AG04449 (cell line): ENCODE results near the gene CPT1C.

Experiments used
- CTCF ChIA-PET: fragments of 350-600 bp; formaldehyde crosslinking; extraction: SDS; loops from one replicate; lab custom pipeline; 2021; ENCODE audit warnings: antibody characterized with exemption; lab: Yijun Ruan, JAX
- POLR2A ChIA-PET: fragments of 400-600, 350-600 bp; formaldehyde crosslinking; extraction: SDS; loops from one replicate; lab custom pipeline; 2020; ENCODE audit warnings: antibody characterized with exemption, inconsistent platforms; lab: Yijun Ruan, JAX
- DNase-seq: peaks from one replicate; pipeline ENCODE4 v3.0.0-alpha.2; 2010; ENCODE audit warnings: low read depth, low spot score
- H3K4me3 ChIP-seq: 2 replicates; pipeline ENCODE4 v1.5.1; 2011; ENCODE audit warnings: low read depth, mild to moderate bottlenecking, control low read depth, low read length
- TF ChIP-seq, protein P1 (sequence below): IDR thresholded peaks from one replicate; pipeline ENCODE4 v1.5.1; 2011; ENCODE audit warnings: mild to moderate bottlenecking, moderate library complexity, low read length, control low read depth, inconsistent platforms; ENCODE audit not compliant: insufficient read depth; ENCODE audit errors: missing control alignments

Gene CPT1C

DNA sequence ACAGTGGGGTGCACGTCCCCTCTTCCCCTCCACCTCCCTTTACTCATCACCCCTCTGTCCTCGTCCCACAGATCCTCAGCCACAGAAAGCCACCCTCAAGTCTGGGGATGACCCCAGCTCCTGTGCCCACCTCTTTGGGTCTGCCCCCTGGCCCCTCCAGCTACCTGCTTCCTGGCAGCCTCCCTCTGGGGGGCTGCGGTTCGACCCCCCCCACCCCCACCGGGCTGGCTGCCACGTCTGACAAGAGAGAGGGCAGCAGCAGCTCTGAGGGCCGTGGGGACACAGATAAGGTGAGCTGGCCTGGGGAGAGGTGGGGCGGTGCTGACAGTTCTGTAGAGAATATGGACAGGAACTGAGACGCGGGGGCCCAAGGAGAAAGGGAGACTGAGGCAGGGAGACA lies 36.3 kb upstream of the CPT1C start:
- ChIA-PET POLR2A (interaction anchor here (1.1 to 2.5 kb wide), 3 partner anchors 9 to 13 kb away, joined by 3 to 15 read pairs (median 3); partner anchors contain the start of gene SCAF1), CTCF (interaction anchor here (2.8 kb wide), 1 partner anchor 10 kb away, joined by 8 read pairs; no protein-coding TSS in a partner anchor)
- no peak for DNase-seq
- TF ChIP-seq, protein P1, sequence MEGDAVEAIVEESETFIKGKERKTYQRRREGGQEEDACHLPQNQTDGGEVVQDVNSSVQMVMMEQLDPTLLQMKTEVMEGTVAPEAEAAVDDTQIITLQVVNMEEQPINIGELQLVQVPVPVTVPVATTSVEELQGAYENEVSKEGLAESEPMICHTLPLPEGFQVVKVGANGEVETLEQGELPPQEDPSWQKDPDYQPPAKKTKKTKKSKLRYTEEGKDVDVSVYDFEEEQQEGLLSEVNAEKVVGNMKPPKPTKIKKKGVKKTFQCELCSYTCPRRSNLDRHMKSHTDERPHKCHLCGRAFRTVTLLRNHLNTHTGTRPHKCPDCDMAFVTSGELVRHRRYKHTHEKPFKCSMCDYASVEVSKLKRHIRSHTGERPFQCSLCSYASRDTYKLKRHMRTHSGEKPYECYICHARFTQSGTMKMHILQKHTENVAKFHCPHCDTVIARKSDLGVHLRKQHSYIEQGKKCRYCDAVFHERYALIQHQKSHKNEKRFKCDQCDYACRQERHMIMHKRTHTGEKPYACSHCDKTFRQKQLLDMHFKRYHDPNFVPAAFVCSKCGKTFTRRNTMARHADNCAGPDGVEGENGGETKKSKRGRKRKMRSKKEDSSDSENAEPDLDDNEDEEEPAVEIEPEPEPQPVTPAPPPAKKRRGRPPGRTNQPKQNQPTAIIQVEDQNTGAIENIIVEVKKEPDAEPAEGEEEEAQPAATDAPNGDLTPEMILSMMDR, result no peak
- H3K4me3 ChIP-seq, result no peak overlapping the region

DNA sequence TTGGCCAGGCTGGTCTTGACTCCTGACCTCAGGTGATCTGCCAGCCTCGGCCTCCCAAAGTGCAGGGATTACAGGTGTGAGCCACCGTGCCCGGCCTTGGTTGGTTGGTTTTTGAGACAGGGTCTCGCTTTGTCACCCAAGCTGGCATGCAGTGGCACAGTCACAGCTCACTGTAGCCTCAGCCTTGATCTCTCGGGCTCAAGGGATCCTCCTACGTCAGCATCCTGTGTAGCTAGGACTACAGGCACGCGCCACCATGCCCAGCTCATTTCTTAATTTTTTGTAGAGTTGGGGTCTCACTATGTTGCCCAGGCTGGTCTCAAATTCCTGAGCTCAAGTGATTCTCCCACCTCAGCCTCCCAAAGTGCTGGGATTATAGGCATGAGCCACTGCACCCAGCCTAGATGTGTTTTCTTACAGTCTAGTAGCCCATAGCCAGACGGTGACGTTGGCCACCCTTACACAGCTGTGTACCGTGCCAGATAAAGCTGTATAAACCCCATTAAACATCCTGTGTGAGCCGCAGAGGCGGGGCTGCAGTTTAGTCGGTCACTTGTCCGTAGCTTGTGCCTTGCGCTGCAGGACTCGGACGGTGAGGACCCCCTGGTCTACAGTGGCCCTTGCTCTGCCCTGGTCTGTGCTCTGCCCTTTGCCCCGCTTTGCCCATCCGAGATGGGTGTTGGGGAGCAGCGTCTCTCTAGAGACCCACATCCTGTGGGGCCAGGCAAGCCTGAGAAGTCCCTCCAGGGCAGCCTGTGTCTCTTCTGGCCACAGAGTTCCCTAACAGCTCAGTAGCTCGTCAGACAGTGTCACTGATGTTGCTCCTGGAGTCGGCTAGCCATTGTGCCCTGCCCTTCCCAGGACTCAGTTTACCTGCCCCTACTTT lies 35.1 kb upstream of the CPT1C start:
- ChIA-PET CTCF (interaction anchor here (0.6 to 3.7 kb wide), 4 partner anchors 9 to 38 kb away, joined by 3 to 24 read pairs (median 6); no protein-coding TSS in a partner anchor), POLR2A (interaction anchor here (0.6 to 2.5 kb wide), 6 partner anchors 8 to 15 kb away, joined by 3 to 15 read pairs (median 4); partner anchors contain the start of genes RRAS and SCAF1)
- DNase-seq, result no peak
- no peak overlapping the region for H3K4me3 ChIP-seq
- TF ChIP-seq, protein P1, result no peak

DNA sequence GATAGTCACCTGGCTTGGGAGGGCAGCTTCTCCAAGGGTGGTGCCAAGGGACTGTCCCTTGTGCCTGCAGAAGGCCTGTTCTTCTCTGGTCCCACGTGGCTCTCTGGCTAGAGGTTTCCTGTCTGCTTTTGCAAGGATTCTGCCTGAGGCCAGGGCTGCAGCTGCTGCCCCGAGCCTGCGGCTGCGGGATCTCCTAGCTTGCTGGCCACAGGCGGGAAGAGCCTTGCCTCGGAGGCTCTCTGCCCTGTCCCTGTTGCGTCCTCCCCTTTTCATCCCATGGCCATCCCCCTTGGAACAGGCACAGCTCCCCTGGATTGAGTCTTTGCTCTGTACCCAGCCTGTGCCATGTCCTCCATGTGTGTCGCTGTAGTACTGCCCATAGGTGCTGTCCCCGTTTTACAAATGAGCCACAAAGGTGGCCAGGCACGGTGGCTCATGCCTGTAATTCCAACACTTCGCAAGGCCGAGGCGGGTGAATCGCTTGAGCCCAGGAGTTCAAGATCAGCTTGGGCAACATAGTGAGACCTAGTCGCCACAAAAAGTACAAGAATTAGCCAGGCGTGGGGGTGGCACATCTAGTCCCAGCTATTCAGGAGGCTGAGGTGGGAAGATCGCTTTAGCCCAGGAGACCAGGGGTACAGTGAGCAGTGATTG lies 34.3 kb upstream of the CPT1C start:
- ChIA-PET CTCF (interaction anchor here (0.6 to 3.7 kb wide), 3 partner anchors 8 to 39 kb away, joined by 3 to 24 read pairs (median 8); no protein-coding TSS in a partner anchor), POLR2A (interaction anchor here (0.7 to 2.5 kb wide), 4 partner anchors 8 to 205 kb away, joined by 3 to 15 read pairs (median 4); partner anchors contain the start of genes PIH1D1, RRAS and SCAF1)
- no peak overlapping the region for H3K4me3 ChIP-seq
- no peak for DNase-seq
- TF ChIP-seq, protein P1, result no peak

DNA sequence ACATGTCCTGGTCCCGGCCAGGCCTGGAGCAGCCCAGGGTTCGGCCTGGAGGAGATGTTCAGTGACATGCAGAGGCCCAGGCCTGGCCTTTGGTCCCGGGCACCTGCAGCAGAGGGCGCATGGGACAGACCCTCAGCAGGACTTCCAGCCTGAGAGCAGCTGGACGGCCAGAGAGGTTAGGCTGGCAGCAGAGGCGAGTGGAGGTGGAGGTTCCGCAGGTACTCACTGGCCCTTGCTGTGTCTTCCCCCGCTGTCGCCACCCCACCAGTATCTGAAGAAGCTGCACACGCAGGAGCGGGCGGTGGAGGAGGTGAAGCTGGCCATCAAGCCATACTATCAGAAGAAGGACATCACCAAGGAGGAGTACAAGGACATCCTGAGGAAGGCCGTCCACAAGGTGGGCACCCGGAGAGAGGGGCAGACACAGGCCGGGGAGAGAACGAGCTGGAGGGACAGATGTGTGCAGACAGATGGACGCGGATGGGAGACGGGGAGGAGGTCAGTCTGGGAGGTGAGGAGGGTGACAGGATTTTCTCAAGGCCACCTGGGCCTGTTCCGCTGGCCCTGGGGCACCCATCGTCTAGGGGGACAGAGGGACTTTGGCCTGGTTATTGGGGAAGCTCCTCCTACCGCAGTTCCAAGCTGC lies 33.3 kb upstream of the CPT1C start:
- H3K4me3 ChIP-seq, result no peak overlapping the region
- ChIA-PET CTCF (interaction anchor here (3.7 kb wide), 1 partner anchor 15 kb away, joined by 24 read pairs; no protein-coding TSS in a partner anchor), POLR2A (interaction anchor here (0.7 to 1.3 kb wide), 3 partner anchors 9 to 206 kb away, joined by 3 to 4 read pairs (median 3); partner anchors contain the start of gene PIH1D1)
- TF ChIP-seq, protein P1, result no peak
- no peak for DNase-seq

DNA sequence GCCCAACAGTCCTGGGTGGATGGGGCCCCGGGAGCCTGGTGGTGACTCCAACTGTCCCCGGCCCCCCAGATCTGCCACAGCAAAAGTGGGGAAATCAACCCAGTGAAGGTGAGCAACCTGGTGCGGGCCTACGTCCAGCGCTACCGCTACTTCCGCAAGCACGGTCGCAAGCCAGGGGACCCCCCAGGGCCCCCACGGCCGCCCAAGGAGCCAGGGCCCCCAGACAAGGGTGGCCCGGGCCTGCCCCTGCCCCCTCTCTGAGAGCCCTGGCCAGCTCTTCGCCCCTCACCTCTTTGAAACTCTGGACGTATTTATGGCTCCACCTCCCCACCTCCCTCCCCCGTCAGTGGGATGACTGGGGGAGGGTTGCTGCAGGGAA lies 32.8 kb upstream of the CPT1C start:
- DNase-seq, result no peak
- H3K4me3 ChIP-seq, result no peak overlapping the region
- TF ChIP-seq, protein P1, result no peak
- ChIA-PET POLR2A (interaction anchor here (0.7 to 1.0 kb wide), 2 partner anchors 14 to 18 kb away, joined by 3 read pairs; partner anchors contain the start of gene RRAS), CTCF (interaction anchor here (3.7 kb wide), 1 partner anchor 14 kb away, joined by 24 read pairs; no protein-coding TSS in a partner anchor)
